ENCODE data around the gene PCSK7. TPM values are rescaled to one million over a fixed set of nuclear protein-coding genes. Genes with fewer than 3 reads are reported as not detected.

PCSK7 gene
- total RNA-seq, 1 experiment from 2014 or later = 50.7 TPM

GRCh38 chr11:117192401-117192875 lies 39.4 kb downstream of the PCSK7 start:
- no peaks in the 10 kb centered on the region for H3K79me1 ChIP-seq (ENCODE audit: insufficient read depth, low read depth, low read length, poor library complexity, severe bottlenecking)
- H3K4me1 ChIP-seq (ENCODE audit: insufficient read depth, low read length) = no peaks in the 10 kb centered on the region
- H2BK5ac ChIP-seq (ENCODE audit: insufficient read length, low read length) = no peak overlapping the region
- H2AFZ ChIP-seq (ENCODE audit: low read length) = no peak overlapping the region
- H3K4ac ChIP-seq (ENCODE audit: low read depth, low read length) = no peak overlapping the region
- Mint-ChIP-seq H3K9me3 (no peaks in the 10 kb centered on the region), H3K4me1 (peaks cover under 1 to 2% of the 10 kb centered on the region in 2 experiments), H3K27me3 (ENCODE audit: low read depth) (no peaks in the 10 kb centered on the region), H3K4me3 (no peak overlapping the region), H3K36me3 (ENCODE audit: insufficient read depth in 1 of 3, low read depth in 3 of 3) (peaks cover 3 to 49% (median 27%) of the 10 kb centered on the region in 3 experiments; a peak in 6 of 7 replicates), H3K27ac (no peak overlapping the region)
- H2BK20ac ChIP-seq (ENCODE audit: low read depth, low read length, poor library complexity, severe bottlenecking) = no peak overlapping the region
- H4K5ac ChIP-seq (ENCODE audit: insufficient read length, low read depth, low read length) = no peak overlapping the region
- no peaks in the 10 kb centered on the region for H3K27me3 ChIP-seq (ENCODE audit: insufficient read depth, low read length)
- H2BK15ac ChIP-seq (ENCODE audit: low read depth, low read length) = no peak overlapping the region
- H4K8ac ChIP-seq (replicated peaks; ENCODE audit: insufficient read length, low read depth, low read length) = no peak overlapping the region
- H3K23ac ChIP-seq (ENCODE audit: insufficient read length, low read depth, low read length) = no peak overlapping the region
- H3K14ac ChIP-seq (ENCODE audit: insufficient read depth, low read length) = no peak overlapping the region
- no peak for TF ChIP-seq CTCF (conservative IDR thresholded peaks at IDR 0.05)
- H2BK120ac ChIP-seq (ENCODE audit: low read depth, low read length, poor library complexity, severe bottlenecking) = no peak overlapping the region
- no peak overlapping the region for H3K27ac ChIP-seq (ENCODE audit: insufficient read length, low read depth, low read length)
- no peaks in the 10 kb centered on the region for H4K20me1 ChIP-seq (ENCODE audit: control insufficient read depth, insufficient read depth, insufficient read length)
- H2AK5ac ChIP-seq (ENCODE audit: insufficient read length, low read length) = no peak overlapping the region
- H3K9ac ChIP-seq (ENCODE audit: extremely low read depth, insufficient read length, low read length) = no peak overlapping the region
- WGBS (ENCODE audit: extremely low coverage, insufficient read length, low lambda C conversion rate) = no CpG with 5 or more reads among the region's 17 CpGs
- no peak overlapping the region for H3T11ph ChIP-seq (ENCODE audit: low read length)
- no peak overlapping the region for H3K4me2 ChIP-seq (ENCODE audit: insufficient read depth, insufficient read length, low read length)
- H2BK12ac ChIP-seq (ENCODE audit: insufficient read length, low read depth, low read length) = no peak overlapping the region
- no peaks in the 10 kb centered on the region for H3K9me3 ChIP-seq (ENCODE audit: control insufficient read depth, low read depth, low read length)
- no peaks in the 10 kb centered on the region for H3K79me2 ChIP-seq (ENCODE audit: insufficient read depth, low read length)
- DNase-seq = no peak
- H4K91ac ChIP-seq (ENCODE audit: insufficient read length, low read depth, low read length) = no peak overlapping the region
- H3K56ac ChIP-seq (ENCODE audit: insufficient read length, low read depth, low read length) = no peak overlapping the region
- H3K23me2 ChIP-seq (ENCODE audit: insufficient read length, low read depth, low read length, poor library complexity, severe bottlenecking) = no peaks in the 10 kb centered on the region
- no peak overlapping the region for H3K18ac ChIP-seq (ENCODE audit: insufficient read length, low read depth, low read length)
